ENCODE results near the gene NISCH.
A peak's percentile ranks its signal among the peaks of the same experiment; 100 is the strongest.

The NISCH gene

GRCh38 chr3:52447512-52448355, 7.7 kb upstream of the NISCH start:
- no peak for DNase-seq (ENCODE audit: low spot score)

- DNase-seq (ENCODE audit: low spot score): no peak
These were observed 4.7 kb upstream of the NISCH start for GRCh38 chr3:52450489-52451236.

GRCh38 chr3:52451237-52452083, 3.9 kb upstream of the NISCH start:
- no peak for DNase-seq (ENCODE audit: low spot score)

- DNase-seq (ENCODE audit: low spot score): no peak
These were observed 3.3 kb upstream of the NISCH start for GRCh38 chr3:52452126-52452525.

- no peak for DNase-seq (ENCODE audit: low spot score)
These were observed 2.7 kb upstream of the NISCH start for GRCh38 chr3:52452570-52453221.

GRCh38 chr3:52453496-52454249, 1.7 kb upstream of the NISCH start, which contains the start of gene TNNC1:
Gene TNNC1, minus strand, starts transcription at chr3:52454041. Its CDS starts 26 bp downstream, at chr3:52454015.
- DNase-seq (ENCODE audit: low spot score): no peak

GRCh38 chr3:52454250-52454937, 1.0 kb upstream of the NISCH start:
- DNase-seq (ENCODE audit: low spot score): no peak

- no peak for DNase-seq (ENCODE audit: low spot score)
These were observed 494 bp upstream of the NISCH start for GRCh38 chr3:52454938-52455282.

GRCh38 chr3:52456169-52456799, 880 bp downstream of the NISCH start:
- DNase-seq (ENCODE audit: low spot score): peak; percentile 80

- no peak for DNase-seq (ENCODE audit: low spot score)
These were observed 1.4 kb downstream of the NISCH start for GRCh38 chr3:52456800-52457183.

GRCh38 chr3:52458031-52458760, 2.8 kb downstream of the NISCH start:
- no peak for DNase-seq (ENCODE audit: low spot score)

GRCh38 chr3:52458770-52459545, 3.6 kb downstream of the NISCH start:
- no peak for DNase-seq (ENCODE audit: low spot score)

- DNase-seq (ENCODE audit: low spot score): no peak
These were observed 6.5 kb downstream of the NISCH start for GRCh38 chr3:52461874-52462273.

GRCh38 chr3:52463416-52463815, 8.0 kb downstream of the NISCH start:
- no peak for DNase-seq (ENCODE audit: low spot score)

- DNase-seq (ENCODE audit: low spot score): no peak
These were observed 12.9 kb downstream of the NISCH start for GRCh38 chr3:52468336-52468735.

- DNase-seq (ENCODE audit: low spot score): no peak
These were observed 13.6 kb downstream of the NISCH start for GRCh38 chr3:52469001-52469400.

- no peak for DNase-seq (ENCODE audit: low spot score)
These were observed 15.5 kb downstream of the NISCH start for GRCh38 chr3:52470920-52471319.

Data from left forelimb (tissue), 1 donor.